ENCODE measurements around the gene FXYD2. TPM values are rescaled to one million over a fixed set of nuclear protein-coding genes. Genes with fewer than 3 reads are reported as not detected.
"Not testable (repeated sequence)": the region's sequence is repeated elsewhere in the genome, so short reads cannot be mapped to it uniquely, and the experiment has no call there.

FXYD2 gene
- total RNA-seq = 0.84 and 1.3 TPM in 2 replicates

- intact Hi-C loops (cut with micrococcal nuclease) = no loop called here
Observed at GRCh38 chr11:117824571-117825537, at the start of gene FXYD2. Gene FXYD2 (minus strand): TSS chr11:117824744. CDS start chr11:117824678, 66 bp downstream.

DNA sequence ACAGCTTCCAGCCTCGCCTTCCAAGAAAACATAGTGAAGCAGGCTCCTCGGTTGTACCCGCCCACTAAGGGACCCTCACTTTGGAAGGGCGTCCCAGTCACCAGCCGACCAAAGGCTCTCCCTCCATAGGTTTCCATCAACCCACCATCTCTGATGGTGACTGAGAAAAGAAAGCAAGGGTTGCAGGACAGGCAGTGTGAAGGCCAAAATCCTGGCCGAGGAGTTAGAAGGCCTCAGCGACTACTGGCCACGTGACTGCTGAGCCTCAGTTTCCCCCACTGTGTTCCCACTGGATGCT, 49.2 kb upstream of the FXYD2 start:
- intact Hi-C loops (cut with micrococcal nuclease) = no loop called here

DNA sequence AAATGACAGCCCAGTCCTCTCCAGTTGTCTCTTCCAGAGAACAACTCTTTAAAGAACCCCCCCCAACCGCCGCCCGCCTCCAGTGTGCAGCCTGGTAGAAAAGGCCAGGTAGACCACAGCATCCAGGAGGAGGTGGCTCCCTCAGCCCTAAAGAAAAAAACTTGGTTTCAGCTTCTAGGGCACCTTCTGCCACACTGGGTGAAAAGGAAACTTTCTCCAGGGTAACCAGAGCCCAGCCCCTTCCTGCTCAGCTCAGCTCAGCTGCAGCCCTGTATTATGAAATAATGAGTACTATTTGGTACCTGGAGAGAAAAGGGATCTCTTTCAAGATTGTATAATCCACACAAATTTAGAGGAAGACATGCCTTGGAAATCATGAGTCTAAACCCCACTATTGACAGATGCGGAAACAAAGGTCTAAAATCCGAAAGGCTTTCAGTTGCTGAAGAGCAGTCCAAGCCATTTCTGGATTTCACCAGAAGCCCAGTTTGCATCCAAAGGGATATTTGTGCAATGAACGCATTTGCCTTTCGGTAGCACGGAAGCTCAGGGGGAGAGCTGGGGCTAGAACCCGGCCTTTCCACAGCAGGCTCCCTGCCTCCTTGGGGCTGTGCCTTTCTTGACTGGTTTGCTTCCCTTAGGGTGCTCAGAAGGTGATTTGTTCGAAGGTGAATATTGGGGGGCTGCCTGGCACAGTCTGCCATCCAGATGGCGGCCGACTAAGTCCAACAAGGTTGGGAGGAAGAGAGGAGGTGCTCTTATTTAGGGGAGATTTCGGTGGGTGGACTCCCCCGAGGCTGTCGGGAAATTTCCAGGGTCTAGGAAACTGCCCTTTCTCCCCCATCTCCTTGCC, 48.7 kb upstream of the FXYD2 start:
- intact Hi-C loops (cut with micrococcal nuclease) = no loop called here

- intact Hi-C loops (cut with micrococcal nuclease) = no loop called here
Observed at GRCh38 chr11:117872420-117872961, 47.9 kb upstream of the FXYD2 start.

DNA sequence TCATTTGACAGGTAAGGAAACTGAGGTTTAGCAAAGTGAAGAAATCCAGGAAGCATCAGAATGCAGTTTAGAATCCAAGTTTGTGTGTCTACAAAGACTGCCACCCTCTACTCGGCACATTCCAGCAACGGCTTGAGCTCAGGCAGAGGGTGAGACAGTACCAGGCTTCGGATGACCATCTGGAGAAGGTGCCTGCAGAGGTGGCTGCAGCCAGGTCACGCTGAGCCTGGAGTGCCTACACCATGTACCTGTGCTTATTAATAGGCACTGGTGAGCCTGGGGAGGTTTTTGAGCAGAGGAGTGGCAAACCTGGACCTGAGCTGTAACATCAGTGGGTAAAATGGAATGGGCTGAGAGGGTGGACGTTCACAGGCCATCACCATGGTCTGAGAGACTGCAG, 47.2 kb upstream of the FXYD2 start:
- intact Hi-C loops (cut with micrococcal nuclease) = no loop called here

DNA sequence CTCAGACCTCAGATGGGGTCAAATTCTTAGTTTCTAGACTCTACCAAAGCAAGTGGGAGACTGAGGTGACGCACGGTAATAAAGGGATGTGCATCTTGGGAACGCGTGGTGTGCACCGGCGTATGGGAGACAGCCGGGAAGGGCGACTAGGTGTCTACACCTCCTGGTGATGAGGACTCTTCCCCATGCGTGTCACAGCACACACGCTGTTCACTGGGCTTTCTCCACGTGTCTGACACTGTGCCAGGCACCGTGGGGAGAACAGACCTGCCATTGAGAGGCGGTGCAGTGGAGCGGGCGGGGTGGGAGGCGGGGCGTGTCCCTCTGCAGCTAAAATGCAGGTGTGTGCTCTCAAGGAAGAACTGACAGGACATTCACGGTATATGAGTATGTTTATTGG, 46.6 kb upstream of the FXYD2 start:
- intact Hi-C loops (cut with micrococcal nuclease) = no loop called here

DNA sequence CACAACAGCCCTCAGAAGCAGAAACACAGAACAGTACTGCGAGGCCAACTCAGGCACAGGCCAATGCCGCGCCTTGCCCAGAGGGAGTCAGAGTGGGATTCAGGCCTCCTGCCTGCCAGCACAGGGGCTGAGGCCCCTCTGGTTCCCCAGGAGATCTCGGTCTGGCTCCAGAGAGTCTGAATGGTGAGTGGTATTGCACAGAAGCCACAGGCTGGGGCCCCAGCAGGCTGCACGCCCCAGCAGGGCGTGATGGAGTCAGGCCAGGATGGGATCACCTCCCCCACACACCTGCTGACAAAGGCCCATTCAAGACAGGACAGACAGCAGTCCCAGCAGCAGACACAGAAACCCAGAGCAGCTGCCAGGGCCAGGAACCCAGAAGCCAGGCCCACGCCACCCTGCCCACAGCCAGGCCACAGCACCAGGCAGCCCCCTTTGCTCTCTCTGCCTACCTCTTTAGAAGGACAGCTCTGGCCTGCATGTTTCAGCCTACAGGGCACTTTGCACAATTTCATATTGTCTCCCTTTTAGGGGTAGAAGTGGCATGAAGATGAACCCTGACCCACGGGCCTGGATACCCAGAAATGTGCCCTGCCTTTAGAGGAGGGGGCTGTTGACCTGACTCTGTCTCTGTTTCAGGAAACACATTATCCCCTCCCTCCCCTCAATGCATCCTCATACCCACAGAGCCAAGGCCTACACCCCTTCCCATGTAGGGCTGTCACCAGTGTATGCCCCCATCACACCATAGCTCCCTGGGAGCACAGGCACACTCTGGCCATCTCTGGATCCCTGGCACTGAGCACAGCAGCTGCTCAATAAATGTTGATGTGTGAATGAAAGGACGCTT, 45.8 kb upstream of the FXYD2 start:
- intact Hi-C loops (cut with micrococcal nuclease) = no loop called here

- intact Hi-C loops (cut with micrococcal nuclease) = no loop called here
Observed at GRCh38 chr11:117869604-117870003, 45.1 kb upstream of the FXYD2 start.

DNA sequence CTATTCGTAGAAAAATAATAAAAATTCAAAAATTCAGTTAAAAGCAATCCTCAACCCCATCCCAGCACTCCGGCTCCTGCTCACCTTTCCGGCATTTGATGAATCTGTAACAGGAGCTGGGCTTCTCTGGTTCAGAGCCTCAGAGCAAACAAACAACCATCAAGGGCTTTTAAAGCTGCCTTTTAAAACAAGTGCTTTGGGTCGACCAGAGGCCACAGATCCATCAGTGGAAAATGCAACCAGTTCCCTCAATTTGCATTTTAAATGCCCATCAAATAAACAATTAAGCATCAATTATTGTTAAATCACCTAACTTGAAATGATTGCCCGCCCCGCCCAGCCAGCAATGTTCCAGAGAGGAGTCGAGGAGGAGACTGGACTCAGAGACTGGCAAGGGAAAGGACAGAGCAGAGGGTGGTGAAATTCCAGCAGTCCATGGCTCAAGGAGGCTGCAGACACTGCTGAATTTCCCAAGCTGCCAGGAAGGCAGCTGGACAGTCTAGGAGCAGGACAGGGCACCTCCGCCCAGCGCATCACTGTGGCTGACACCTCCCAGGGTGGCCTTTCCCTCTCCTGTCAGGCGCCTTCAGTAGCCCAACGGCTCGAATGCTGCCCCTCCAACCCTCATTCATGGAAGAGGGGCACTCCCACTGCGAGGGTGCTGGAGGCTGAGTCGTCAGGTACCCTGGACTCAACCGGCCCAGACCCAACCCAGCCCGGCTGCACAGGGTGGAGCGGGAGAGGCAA, 44.4 kb upstream of the FXYD2 start:
- intact Hi-C loops (cut with micrococcal nuclease) = no loop called here

GRCh38 chr11:117868088-117868487, 43.5 kb upstream of the FXYD2 start:
- intact Hi-C loops (cut with micrococcal nuclease) = no loop called here

DNA sequence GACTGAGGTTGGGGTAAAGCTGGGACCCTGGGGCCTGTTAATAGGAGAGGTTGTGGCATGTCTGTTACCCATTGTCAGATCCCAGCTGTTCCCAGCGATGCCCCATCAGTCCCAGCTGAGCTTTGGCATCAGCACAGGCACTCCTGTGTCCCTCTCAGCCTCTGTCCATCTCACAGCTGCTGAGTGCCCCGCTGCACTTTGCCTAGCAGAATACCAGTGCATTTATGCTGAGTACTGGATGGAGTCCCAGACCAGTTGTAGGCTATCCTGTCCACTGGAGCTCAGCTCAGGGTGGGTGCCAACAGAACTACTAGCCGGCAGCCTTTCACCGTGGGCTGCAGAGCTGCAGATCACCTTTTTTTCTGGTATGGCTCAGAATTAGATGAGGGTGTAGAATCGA, 42.0 kb upstream of the FXYD2 start:
- intact Hi-C loops (cut with micrococcal nuclease) = no loop called here

DNA sequence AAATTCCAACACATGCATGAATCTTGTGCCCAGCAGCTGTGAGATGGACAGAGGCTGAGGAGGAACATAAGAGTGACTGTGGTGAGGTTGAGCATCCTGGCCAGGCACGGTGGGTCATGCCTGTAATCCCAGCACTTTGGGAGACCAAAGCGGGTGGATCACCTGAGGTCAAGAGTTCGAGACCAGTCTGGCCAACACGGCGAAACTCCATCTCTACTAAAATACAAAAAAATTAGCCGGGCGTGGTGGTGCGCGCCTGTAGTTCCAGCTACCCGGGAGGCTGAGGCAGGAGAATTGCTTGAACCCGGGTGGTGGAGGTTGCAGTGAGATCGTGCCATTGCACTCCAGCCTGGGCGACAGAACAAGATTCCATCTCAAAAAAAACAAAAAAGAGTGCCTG, 41.0 kb upstream of the FXYD2 start:
- intact Hi-C loops (cut with micrococcal nuclease) = not testable (repeated sequence)

DNA sequence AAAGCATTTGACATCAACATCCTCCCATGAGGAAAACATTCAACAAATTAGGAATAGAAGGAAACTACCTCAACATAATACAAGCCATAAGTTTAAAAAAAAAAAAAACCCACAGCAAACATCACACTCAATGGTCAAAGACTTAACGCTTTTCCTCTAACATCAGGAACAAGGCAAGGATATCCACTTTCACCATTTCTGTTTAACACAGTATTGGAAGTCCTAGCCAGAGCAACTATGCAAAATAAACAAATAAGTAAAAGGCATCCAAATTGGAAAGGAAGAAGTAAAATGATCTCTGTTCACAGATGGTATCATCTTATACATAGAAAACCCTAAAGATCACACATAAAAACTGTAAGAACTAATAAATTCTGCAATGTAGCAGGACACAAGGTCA, 38.8 kb upstream of the FXYD2 start:
- intact Hi-C loops (cut with micrococcal nuclease) = no loop called here

DNA sequence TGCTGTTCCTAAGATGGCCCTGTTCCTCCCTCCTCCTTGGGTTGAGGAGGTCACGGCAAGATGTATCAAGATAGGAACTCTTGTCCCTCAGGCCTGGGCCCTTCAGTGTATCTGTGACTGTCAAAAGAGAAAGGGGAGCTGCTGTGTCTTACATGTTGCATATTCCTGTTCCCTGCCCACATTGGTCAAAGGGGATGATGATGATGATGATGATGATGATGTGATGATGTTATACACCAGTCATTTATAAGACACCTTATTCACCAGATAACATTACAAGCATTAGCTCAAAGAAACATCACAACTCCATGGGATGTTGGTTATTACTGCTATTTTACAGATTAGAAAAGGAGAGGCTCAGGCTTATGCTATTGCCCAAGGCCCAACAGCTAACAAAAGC, 38.2 kb upstream of the FXYD2 start:
- intact Hi-C loops (cut with micrococcal nuclease) = no loop called here

DNA sequence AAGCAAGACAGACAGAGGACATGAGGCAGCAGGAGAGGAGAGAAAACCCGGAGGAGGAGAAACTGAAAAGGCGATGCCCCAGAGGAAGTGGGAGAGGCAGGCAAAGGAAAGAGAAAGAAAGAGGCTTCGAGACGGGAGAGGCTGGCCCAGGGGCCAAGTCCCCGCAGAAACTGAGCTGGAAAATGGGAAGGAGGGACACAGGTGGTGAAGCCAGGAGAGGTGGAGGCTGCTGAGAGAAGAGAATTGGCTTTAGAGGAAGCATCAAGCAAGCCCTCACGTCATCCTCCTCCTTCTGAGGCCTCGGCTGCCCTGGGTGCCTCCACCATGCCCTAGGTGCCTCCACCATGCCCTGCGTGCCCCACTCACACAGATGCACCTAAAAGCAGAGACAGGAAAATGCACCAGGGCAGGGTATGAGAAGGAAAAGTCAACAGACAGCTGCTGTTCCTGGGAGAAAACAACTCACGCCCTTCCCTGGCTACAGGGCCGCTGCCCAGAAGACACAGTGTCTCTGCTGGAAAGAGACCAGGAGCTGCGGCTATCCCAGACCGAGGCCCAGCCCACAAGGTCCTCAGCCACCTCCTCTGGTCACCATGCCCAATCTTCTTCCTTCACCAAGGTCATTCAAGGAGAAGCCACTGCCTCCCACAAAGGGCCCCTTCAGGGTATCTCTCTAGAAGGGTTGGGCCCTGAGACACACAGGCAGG, 37.6 kb upstream of the FXYD2 start:
- intact Hi-C loops (cut with micrococcal nuclease) = no loop called here

DNA sequence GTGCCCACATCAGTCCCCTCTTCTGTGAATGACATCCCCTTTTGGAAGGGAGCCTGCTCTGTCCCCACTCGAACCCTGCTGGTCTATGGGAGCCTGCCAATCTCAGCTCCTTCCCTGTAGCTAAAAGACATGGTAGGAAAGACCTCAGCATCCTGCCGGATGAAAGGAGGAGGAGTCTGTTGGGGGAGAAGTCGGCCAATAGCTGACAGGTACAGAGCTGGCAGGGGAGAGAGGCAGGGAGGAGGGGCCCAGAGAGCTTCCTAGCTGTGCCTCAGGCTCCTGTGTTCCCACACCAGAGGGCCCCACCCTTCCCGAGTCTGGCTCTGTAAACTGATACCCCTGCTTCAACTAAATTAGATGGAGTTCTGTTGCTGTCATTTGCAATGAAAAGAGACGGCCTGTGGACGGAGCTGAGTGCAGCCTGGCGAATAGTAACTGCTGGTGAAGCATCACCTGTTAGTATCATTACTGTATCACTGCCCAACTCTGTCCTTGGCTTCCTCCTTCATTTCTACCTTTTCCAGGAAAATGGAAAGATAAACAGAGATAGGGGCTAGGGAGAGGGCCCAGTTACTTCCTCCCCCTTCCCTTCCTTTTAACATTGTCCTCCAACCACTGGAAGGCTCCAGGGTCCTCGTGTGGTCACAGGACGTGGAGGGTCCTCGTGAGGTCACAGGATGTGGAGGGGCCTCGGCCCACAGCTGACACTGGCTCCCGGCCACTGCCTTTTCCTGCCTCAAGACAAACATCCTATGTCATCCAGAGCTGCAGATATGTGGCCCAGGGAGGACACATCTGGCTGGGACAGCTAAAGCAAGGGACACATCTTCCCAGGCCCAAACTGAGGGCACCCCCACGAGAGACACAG, 36.8 kb upstream of the FXYD2 start:
- intact Hi-C loops (cut with micrococcal nuclease) = no loop called here

DNA sequence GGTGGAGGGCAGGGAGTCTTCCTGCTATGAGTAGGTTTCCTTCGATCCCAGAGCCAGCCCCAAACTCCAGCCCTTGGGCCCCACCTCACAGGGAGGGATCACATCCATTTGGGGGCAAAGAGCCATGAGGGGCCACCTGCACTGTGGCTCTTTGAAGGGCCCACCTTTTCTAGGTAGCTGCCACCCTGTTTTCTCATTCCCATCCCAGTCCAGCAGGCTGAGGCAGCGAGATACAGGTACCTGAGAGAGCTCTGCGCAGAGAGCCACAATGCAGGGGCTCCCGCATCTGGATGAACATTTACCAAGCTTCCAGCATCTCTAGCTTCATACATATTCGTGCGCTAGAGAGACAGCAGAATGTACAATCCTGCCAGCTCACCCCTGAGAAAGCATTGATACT, 35.6 kb upstream of the FXYD2 start:
- intact Hi-C loops (cut with micrococcal nuclease) = no loop called here

GRCh38 chr11:117859488-117860112, 35.1 kb upstream of the FXYD2 start:
- intact Hi-C loops (cut with micrococcal nuclease) = no loop called here
